HG03469 (cell line): Measurements from ENCODE around the gene COL6A1.

Source experiments
- ATAC-seq: cut with Tn5 transposase; IDR thresholded peaks from one replicate; pipeline ENCODE4 v1.9.1; 2021; ENCODE audit warnings: mild to moderate bottlenecking, moderate library complexity, moderate number of reproducible peaks; ENCODE audit not compliant: unreplicated experiment

Gene COL6A1

GRCh38 chr21:46022551-46023525 is 41.3 kb downstream of the COL6A1 start:
- ATAC-seq, result no peak

GRCh38 chr21:46023555-46023954 is 42.0 kb downstream of the COL6A1 start:
- no peak for ATAC-seq

- ATAC-seq, result no peak
Measured at GRCh38 chr21:46024141-46024540, 42.6 kb downstream of the COL6A1 start.

- no peak for ATAC-seq
Measured at GRCh38 chr21:46025113-46025770, 43.7 kb downstream of the COL6A1 start.

GRCh38 chr21:46027851-46028493 is 46.4 kb downstream of the COL6A1 start:
- ATAC-seq, result no peak

- ATAC-seq, result no peak
Measured at GRCh38 chr21:46028573-46029091, 47.1 kb downstream of the COL6A1 start.

GRCh38 chr21:46029186-46029924 is 47.8 kb downstream of the COL6A1 start:
- ATAC-seq, result no peak

- ATAC-seq, result no peak
Measured at GRCh38 chr21:46031484-46031883, 49.9 kb downstream of the COL6A1 start.

GRCh38 chr21:46032100-46032499 is 50.5 kb downstream of the COL6A1 start:
- no peak for ATAC-seq

- ATAC-seq, result no peak
Measured at GRCh38 chr21:46033410-46034400, 52.1 kb downstream of the COL6A1 start.

GRCh38 chr21:46035809-46036695 is 54.5 kb downstream of the COL6A1 start:
- no peak for ATAC-seq

GRCh38 chr21:46036696-46037330 is 55.2 kb downstream of the COL6A1 start:
- no peak for ATAC-seq

- ATAC-seq, result no peak
Measured at GRCh38 chr21:46037331-46038325, 56.1 kb downstream of the COL6A1 start.

GRCh38 chr21:46038341-46038829 is 56.8 kb downstream of the COL6A1 start:
- ATAC-seq, result no peak

- no peak for ATAC-seq
Measured at GRCh38 chr21:46038871-46039397, 57.4 kb downstream of the COL6A1 start.
